Choroid plexus epithelial cell (primary cell): ENCODE results near the gene GPT2.

Experiments
- DNase-seq: peaks from one replicate; pipeline ENCODE4 v3.0.0-alpha.2; 2010; ENCODE audit warnings: low read depth
- H3K4me3 ChIP-seq: 2 replicates; pipeline ENCODE4 v1.5.1; 2011; ENCODE audit warnings: low read depth, mild to moderate bottlenecking, control low read depth, low read length, moderate library complexity
- CTCF ChIP-seq: conservative IDR thresholded peaks from 2 replicates; pipeline ENCODE4 v1.5.1; 2011; ENCODE audit warnings: low read depth, mild to moderate bottlenecking, control low read depth, inconsistent platforms, low read length, moderate library complexity

GPT2 gene

GRCh38 chr16:46883690-46884512, at the start of gene GPT2:
TSS of gene GPT2 (plus strand) at chr16:46884362. CDS start at chr16:46884716, 354 bp downstream.
- H3K4me3 ChIP-seq = peak within 1 kb of the TSS; percentile 87
- no peak for TF ChIP-seq CTCF
- peak; percentile 96 for DNase-seq

- DNase-seq = no peak
- TF ChIP-seq CTCF = no peak
- H3K4me3 ChIP-seq = no peak overlapping the region
These were observed 47.3 kb upstream of the GPT2 start for GRCh38 chr16:46836534-46837530.

GRCh38 chr16:46839986-46840443, 44.1 kb upstream of the GPT2 start:
- no peak for DNase-seq
- no peak for TF ChIP-seq CTCF
- H3K4me3 ChIP-seq = no peak overlapping the region

GRCh38 chr16:46842192-46842895, 41.8 kb upstream of the GPT2 start:
- TF ChIP-seq CTCF = no peak
- H3K4me3 ChIP-seq = no peak overlapping the region

GRCh38 chr16:46843898-46844642, 40.1 kb upstream of the GPT2 start:
- DNase-seq = no peak
- no peak overlapping the region for H3K4me3 ChIP-seq

More at GRCh38 chr16:46842192-46842895, 41.8 kb upstream of the GPT2 start:
- no peak for DNase-seq

More at GRCh38 chr16:46843898-46844642, 40.1 kb upstream of the GPT2 start:
- no peak for TF ChIP-seq CTCF
